GM21528 (cell line): ENCODE measurements around the gene MECP2.

ENCODE experiments used
- ATAC-seq: cut with Tn5 transposase; IDR thresholded peaks from one replicate; pipeline ENCODE4 v1.9.1; 2021; ENCODE audit warnings: mild to moderate bottlenecking, moderate library complexity; ENCODE audit not compliant: unreplicated experiment, low FRiP score

Gene MECP2

DNA sequence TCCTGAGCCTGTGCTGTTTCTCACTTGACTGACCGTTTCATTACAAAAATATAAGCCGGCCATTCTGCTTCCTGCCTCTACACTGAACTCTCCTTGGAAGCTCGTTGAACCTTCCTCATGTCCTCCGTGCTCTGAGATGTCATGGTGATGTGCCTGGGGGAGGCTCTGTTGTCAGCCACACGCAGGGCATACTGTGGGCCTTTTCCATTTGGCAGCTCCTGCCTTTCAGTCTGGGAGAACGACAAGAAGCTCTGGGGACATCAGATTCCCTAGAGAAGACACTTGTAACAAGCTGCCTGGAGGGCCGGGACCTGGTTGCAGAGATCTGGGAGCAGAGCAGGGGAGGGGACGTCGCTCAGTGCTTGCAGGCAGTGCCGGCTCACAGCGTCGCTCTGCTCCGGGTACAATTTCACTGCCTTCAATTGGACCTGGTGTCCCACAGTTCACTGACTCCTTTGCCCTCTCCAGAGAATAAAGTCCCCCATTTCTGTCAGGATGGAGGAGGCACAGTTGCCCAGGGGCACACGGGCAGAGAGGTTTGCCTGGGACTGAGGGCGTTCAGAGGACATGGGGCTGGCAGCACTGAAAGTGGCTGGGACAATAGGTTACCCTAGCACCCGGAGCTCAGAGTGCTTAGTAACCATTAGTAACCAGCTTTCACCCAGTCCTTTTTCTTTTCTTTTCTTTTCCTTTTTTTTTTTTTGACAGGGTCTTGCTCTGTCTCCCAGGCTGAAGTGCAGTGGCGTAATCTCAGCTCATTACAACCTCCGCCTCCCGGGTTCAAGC, 19.1 kb upstream of the MECP2 start:
- ATAC-seq: no peak

DNA sequence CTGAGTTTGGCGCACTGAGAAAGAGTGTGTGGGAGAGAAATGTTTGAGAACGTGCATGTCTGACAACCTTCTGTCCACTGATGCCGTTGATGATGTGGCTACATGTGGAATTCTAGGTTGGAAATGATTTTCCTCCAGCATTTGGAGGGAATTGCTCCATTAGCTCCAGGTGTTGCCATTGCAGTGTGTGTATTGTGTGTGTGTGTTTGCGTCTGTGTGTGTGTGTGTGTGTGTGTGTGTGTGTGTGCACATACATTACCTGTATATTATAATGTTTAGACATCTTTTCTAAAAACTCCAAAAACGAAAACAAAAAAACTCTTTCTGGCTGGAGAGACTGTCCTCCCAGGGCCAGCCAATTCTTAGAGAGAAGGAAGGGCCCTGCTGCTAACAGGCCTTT, 18.2 kb upstream of the MECP2 start:
- ATAC-seq: no peak

DNA sequence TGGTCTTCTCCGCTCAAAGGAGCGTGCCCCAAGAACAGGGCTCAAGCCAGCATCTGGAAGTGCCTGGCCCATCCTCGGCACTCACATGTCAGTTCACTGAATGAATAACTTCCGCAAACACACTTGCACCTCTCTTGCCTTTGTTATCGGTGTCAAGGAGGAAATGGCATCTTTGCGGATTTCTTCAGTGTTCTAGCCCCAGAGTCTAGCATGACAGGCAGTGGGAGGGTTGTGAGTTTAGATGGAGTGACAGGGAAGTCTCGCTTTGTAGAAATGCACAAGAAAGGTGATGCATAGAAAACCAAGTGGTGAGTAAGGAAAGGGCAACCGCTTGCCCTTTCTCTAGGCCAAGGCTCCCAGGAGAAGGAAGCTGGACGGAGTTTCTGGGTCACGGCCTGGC, 17.6 kb upstream of the MECP2 start:
- no peak for ATAC-seq

DNA sequence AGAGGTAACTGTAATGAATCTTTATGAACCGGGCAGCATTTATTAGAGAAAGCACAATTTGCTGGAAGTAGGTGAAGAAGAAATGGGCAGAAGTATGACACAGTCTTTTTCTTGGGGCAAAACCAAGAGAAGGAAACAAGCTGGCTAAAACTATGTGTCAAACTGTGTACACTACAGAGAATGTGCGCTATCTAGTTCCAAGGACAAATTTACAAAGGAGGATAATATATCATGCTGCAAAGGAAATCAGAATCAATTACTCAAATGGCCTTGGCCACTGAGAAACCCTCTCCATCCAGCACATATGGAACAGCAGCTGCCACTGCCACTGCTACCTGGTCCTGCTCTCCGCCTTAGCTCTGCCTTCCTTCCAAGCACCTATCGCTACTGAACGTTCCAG, 17.1 kb upstream of the MECP2 start:
- ATAC-seq: no peak

DNA sequence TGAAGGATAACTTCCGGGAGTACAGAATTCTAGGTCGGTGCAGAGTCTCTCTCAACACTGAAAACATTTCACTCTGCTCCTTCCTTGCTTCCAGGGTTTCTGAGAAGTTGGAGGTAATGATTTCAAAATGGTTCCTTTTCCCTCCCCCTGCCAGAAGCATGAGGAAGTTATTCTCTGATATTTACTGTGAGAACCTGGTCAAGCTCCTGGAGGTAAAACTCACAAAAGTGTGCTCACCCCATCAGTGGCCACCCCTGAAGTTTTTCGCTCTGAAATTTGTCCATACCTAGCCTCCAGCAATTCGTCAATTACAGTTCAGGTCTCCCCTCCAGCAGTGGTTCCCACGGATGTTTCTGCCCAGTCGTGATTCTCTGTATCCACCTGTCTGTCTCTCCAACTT, 16.2 kb upstream of the MECP2 start:
- ATAC-seq: no peak

DNA sequence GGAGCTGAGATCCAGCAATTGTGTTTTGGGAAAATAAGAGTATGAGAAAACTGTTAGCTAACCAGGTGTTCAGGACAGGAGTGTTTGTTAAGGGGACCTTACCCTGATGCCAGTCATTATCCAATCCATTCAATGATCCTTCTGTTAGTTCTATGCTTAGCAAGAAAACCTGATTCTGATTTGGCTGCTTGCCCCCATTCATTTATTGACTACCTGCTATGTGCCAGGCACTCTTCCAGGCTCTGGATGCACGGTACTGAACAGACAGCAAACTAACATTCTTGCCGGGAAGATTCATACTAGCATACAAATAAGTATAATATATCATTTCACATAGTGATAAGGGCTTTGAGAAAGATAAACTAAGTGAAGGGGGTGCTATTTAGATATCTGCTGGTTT, 1.0 kb upstream of the MECP2 start:
- no peak for ATAC-seq

DNA sequence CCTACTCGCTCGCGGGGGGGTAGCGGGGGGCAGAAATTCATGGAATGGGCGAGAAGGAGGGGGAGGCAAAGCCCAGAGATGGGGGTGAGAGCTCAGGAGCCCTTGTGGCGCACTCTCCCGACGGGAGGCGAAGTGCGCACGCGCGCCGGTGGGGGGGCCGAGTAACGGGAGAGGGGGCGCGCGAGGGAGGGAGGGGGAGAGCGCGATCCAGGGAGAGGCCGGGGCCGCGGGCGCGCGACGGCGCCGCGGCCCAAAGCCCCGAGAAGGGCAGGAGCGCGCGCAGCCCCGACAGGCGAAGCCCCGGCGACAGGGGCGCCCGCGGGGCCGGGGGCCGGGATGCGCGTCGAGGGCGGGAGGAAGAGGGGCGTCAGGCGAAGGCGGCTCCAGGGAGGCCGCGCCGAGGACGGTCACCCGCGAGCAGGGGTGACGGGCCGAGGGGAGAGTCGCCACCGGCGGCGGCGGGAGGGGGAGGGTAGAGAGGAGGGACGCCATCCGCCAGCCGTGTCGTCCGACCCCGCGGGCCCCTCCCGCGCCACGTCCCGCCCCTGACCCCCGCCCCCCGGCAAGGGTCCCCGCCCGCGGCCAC, 421 bp downstream of the MECP2 start:
- ATAC-seq: peak; percentile 49

DNA sequence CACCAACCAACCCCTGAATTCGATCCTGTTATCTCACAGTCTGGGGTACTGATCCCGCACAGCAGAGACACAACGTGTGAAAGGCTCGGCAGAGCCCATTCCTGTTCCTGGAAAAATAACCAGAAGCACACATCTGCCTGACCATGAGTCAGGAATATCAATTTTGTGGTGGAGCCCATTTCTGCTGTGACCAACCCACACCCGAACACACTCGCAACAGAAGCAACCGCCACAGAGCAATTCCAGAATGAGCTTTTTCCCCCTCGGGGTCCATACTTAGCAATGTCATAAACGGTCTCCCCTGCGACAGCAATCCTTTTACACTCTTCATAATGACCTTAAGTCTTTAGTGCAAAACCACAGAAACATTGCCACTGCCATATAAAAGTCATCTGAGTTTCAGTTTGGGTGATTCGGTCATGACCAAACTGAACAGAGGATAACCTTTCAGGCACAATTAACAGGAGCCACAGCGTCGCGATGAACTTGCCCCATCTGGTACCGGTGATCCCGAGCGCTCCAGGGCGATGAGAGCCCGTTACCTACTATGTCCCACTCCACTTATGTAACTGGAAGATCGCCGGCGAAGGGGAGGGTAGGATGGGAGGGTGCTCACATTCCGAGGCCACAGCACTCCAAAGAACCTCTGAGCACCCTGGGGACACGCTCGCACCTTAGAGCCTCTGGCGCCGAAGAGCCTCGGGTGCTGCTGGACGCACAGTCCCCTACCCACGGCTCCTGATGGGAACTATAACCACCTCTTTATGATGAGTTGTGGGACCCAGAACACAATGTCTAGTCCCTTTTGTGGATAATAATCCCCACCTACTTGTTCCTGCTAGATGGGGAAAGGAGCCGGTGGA, 1.1 kb downstream of the MECP2 start:
- ATAC-seq: no peak

DNA sequence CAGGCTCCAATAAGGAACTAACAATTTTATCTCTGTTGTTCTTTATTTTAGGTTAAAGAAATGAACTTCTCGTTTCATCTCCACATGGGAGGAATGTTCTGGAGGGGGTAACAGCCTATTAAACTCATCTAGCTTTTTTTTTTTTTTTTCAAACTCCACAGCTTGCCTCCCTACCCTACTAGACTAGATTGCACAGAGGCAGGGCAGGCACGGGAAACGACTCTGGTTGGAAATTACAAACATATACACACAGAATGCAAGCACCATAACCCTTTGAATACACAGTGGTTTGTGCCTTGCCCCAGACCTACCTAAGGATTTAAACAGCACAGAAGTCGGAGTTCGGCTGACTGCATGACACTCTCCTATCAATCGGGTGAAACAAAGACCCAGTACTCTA, 2.7 kb downstream of the MECP2 start:
- no peak for ATAC-seq

DNA sequence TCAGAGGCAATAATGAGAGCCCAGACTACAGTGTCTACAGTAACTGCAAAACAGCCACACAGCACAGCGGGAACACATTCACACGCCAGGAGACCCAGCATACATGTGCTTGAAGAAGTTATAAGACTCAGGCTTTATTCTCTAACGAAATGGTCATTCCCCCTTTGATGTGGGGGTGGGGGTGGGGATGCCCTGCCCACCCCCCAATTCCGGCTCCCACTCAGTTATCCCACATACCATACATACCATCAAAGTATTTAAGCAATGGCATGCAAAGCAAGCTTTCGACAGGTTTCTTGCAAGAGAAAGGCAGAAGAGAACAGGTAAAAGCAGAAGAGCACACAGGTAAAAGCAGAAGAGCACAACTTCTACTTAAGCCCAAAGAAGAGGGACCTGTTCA, 3.6 kb downstream of the MECP2 start:
- no peak for ATAC-seq

DNA sequence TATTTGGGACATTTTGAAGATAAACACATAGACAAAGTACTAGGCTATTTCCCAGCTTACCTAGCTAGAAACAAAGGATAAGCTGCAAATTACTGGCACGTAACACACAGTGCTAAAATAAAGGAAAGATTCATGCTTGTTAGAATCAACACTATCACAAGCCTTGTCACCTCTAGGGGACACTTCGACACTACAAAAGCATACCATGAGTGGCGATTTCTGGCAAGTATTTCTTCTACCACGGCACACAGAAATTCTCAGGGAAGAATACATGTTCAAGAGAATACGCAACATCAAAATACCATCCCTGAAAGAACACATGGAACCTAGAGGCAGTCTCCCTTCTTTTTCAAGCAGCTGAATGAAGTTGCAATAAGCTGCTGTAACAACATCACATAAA, 5.1 kb downstream of the MECP2 start:
- no peak for ATAC-seq

DNA sequence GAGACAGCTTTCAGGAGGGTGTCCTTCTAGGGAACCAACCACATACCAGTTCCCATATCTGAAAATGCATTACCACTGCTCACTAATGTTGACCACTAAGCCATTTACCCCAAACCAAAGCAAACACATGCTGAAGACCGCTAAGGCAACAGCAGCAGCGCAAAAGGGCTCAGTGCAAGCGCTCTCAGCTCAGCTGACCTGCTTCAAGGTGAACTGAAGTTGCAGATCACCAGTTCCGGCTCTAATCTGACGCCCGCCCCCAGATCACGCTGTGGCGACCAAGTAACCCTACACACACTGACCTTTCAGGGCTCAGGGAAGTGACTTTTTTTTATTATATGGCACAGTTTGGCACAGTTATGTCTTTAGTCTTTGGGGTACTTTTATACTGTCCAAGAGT, 5.8 kb downstream of the MECP2 start:
- no peak for ATAC-seq

DNA sequence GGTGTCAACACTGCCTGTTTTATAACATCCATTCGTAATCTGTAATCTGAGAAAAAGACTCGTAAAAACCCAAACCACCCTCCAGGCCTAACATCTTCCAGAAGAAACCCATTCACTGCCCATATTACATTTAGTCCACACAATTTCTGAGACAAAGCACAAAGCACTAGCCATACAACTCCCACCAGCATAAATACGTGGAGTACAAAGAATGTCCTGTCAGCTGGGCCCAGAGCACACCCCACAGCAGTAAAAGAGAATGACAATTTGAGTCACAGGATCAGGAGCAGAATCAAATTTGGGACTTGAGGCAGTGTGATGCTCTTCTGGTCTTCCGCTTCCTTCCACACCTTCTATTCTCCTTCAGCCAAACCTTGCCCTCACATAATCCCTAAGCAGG, 6.8 kb downstream of the MECP2 start:
- ATAC-seq: no peak

DNA sequence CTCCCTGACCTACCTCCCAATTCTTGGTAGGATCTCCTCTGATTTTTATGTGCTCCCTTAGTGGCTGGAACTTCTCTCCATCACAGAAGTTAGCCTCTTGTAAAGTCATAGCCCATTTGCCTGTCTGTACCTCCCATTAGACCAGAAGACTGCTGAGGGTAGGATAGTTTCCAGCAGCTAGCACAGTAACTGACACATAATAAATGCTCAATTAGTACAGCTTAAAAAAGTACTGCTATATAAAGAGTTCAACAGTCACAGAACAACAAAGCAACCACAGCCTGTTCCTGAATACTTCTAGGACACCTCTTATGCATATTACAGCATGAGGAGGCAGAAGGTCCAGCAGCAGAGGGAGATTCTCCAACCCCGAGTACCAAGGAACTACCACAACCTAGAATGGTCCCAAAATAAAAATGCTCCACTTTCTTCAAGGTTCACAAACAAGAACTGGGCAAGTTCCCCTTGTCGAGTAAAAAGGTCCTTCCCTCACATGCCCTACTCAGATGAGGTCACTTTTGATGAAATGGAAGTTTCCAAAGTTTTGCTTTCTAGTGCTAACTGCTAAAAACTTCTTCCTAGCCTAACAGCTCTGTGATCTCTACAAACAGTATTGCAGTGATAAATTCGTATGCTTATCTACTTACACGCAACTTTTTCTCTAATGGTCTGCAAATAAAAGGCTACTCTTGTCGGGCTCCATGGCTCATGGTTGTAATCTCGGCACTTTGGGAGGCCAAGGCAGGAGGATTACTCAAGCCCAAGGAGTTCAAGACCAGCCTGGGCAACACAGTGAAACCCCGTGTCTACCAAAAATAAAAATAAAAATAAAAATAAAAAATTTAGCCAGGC, 12.8 kb downstream of the MECP2 start:
- ATAC-seq: no peak

DNA sequence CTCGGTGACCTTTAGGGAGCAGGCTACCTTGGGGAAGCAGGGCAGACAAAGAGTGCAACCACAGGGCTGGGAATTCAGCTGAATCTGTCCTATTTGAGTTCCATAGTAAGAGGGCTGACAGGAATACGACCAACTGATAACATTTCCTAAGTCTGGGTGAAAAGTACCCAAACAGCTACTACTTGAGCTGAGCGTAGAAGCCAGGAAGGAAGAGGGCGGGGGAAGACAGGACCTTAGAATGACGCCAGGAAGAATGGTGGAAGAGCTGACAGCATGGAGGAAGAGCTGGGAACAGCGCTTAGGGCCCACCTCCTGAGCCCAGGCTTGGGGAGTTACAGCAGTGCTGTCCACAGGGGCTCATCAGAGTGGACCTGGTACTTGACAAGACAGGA, 14.4 kb downstream of the MECP2 start:
- no peak for ATAC-seq

DNA sequence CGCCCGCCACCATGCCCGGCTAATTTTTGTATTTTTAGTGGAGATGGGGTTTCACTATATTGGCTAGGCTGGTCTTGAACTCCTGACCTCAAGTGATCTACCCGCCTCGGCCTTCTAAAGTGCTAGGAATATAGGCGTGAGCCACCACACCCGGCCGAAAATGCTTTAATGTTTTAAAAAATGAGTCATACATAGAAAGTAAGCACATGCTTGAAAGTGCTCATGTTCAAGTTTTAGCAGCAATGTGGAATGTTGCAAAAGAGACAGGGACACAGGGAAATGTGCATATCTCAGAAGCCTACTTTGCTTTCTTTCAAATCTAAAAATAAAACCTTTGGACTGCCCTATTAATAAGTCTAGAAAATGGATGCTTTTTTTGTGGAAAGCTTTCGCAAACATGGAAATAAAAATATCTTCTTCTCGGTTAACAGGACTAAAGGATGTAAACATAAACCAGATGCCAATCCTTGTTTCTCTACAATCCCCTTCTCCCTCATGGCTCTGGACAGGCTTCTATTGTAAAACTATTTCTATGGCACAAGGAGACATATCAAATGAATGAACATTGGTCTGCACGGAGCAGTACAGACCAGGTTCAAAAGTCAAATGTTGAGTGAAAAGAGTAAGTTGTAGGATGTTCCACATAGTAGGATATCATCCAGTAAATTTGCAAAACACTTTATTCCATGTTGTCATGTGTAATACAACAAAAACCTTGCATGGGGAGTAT, 15.0 kb downstream of the MECP2 start:
- no peak for ATAC-seq

DNA sequence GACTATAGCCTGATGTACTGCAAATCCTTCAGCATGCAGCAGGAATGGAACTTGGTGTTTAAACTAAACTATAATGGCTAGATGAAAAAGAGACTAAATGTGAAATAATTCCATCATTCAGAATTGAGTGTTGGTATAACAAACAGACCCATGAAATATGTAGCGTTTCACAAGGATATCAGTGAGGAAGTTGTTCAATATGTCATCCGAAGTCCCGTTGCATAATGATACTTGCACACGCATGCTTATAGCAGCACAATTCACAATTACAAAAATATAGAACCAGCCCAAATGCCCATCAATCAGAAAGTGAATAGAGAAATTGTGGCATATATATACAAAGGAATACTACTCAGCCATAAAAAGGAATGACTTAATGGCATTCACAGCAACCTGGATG, 20.4 kb downstream of the MECP2 start:
- no peak for ATAC-seq

DNA sequence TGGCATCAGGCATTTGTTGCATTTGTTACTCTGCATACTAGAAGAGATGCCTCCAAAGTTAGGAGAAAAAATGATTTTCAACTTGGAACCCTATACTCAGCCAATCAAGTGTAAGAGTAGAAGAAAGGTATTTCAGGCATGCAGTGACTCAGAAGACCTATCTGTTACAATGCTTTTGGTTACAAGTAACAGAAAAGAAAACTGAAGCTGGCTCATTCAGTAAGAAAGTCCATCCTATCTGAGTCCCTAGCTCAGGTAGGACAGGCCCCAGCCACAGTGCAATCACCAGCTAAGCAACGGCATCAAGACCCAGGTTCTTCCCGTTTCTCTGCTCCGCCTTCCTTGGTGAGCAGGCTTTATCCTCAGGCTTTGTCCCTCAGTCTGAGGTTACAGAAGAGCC, 23.3 kb downstream of the MECP2 start:
- no peak for ATAC-seq

DNA sequence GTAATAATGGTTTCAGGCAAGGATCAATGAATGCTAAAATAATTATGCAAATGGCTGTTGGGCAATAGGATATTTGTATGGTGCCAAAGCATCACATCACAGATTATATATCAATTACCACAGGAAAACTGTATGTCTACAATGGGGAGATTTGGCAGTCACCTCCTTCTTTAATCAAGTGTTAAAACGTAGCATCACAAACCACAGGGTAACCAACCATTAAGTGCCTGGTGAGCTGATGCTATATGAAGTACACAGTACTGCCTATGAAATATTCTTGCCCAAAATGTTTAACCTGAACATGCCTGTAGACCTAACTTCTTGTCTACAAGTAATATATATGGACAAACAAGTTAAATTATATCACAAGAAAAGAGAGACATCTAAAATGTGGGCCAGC, 25.3 kb downstream of the MECP2 start:
- ATAC-seq: no peak

DNA sequence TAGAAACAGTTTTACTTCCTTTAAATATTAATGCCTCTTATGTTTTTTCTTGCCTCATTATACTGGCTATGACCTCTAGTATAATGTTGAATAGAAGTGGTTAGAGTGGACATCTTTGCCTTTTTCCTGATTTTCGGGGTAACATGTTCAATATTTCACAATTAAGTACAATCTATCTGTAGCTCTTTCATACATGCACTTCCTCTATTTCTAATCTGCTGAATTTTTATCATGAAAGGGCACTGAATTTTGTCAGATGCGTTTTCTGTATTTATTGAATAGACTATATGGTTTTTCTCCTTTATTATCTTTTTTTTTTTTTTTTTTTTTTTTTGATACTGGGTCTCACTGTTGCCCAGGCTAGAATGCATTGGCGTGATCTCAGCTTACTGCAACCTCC, 29.0 kb downstream of the MECP2 start:
- no peak for ATAC-seq
